GM18517 (cell line): ENCODE data around the gene DIMT1.
A peak's percentile ranks its signal among the peaks of the same experiment; 100 is the strongest.

Experiments
- ATAC-seq: cut with Tn5 transposase; IDR thresholded peaks from one replicate; pipeline ENCODE4 v1.9.1; 2021; ENCODE audit warnings: mild to moderate bottlenecking, moderate library complexity; ENCODE audit not compliant: unreplicated experiment

Gene DIMT1

GRCh38 chr5:62372600-62372999, 31.1 kb downstream of the DIMT1 start:
- no peak for ATAC-seq

- no peak for ATAC-seq
Observed at GRCh38 chr5:62371409-62371808, 32.3 kb downstream of the DIMT1 start.

- ATAC-seq = no peak
Observed at GRCh38 chr5:62369039-62369438, 34.7 kb downstream of the DIMT1 start.

GRCh38 chr5:62362701-62363100, 41.0 kb downstream of the DIMT1 start:
- ATAC-seq = no peak

GRCh38 chr5:62354028-62354874, 49.5 kb downstream of the DIMT1 start:
- ATAC-seq = peak; percentile 91

- ATAC-seq = no peak
Observed at GRCh38 chr5:62348723-62349481, 54.8 kb downstream of the DIMT1 start.

- ATAC-seq = no peak
Observed at GRCh38 chr5:62347928-62348327, 55.8 kb downstream of the DIMT1 start.

GRCh38 chr5:62346748-62347147, 57.0 kb downstream of the DIMT1 start:
- ATAC-seq = no peak

GRCh38 chr5:62343428-62343827, 60.3 kb downstream of the DIMT1 start:
- no peak for ATAC-seq

- ATAC-seq = peak; percentile 44
Observed at GRCh38 chr5:62342476-62342837, 61.2 kb downstream of the DIMT1 start.

- peak; percentile 65 for ATAC-seq
Observed at GRCh38 chr5:62341783-62342475, 61.8 kb downstream of the DIMT1 start.

- no peak for ATAC-seq
Observed at GRCh38 chr5:62340979-62341378, 62.7 kb downstream of the DIMT1 start.

- ATAC-seq = no peak
Observed at GRCh38 chr5:62340392-62340791, 63.3 kb downstream of the DIMT1 start.
